PC-9 (cell line): ENCODE data around the gene MGAT5. TPM values are rescaled to one million over a fixed set of nuclear protein-coding genes. Genes with fewer than 3 reads are reported as not detected.

Source experiments
- BruUV-seq: library from RNA; stranded (reverse); fragments of 400-500 nt; replicated peaks from 2 replicates; lab custom pipeline; 2021; lab: Mats Ljungman, UMichigan
- CTCF ChIA-PET: fragments of 300-600 bp; sonication (Branson Sonifier 250); formaldehyde crosslinking; loops from one replicate; lab custom pipeline; 2022; ENCODE audit warnings: antibody characterized with exemption; lab: Charles Lee
- POLR2A ChIA-PET: fragments of 300-600 bp; sonication (Branson Sonifier 250); formaldehyde crosslinking; loops from one replicate; lab custom pipeline; 2022; ENCODE audit warnings: antibody characterized with exemption; ENCODE audit not compliant: unreplicated experiment; lab: Charles Lee
- DNase-seq, 2 experiments: peaks; one replicate each; pipeline versions ENCODE4 v3.0.0 to v3.0.0-alpha.2; 2015 to 2022; ENCODE audit warnings: mixed read lengths in 1 of 2
- H2AFZ ChIP-seq: fragments of 200-600 bp; sonication (generic); 2 replicates; pipeline ENCODE4 v1.8.1; 2017; ENCODE audit warnings: antibody characterized with exemption
- H3F3A ChIP-seq: fragments of 200-600 bp; sonication (generic); 2 replicates; pipeline ENCODE4 v1.8.1; 2017; ENCODE audit warnings: antibody characterized with exemption, mild to moderate bottlenecking, low read depth; ENCODE audit not compliant: insufficient read depth
- H3K27ac ChIP-seq: fragments of 200-600 bp; sonication (generic); 2 replicates; pipeline ENCODE4 v1.6.1; 2016; ENCODE audit warnings: mixed run types
- H3K27me3 ChIP-seq: fragments of 200-600 bp; sonication (generic); 2 replicates; pipeline ENCODE4 v1.6.1; 2016; ENCODE audit warnings: low read depth, mixed run types; ENCODE audit not compliant: insufficient read depth
- H3K36me3 ChIP-seq: fragments of 200-600 bp; sonication (generic); 2 replicates; pipeline ENCODE4 v1.6.1; 2016; ENCODE audit warnings: low read depth, mixed run types
- H3K4me1 ChIP-seq: fragments of 200-600 bp; sonication (generic); replicated peaks from 2 replicates; pipeline ENCODE4 v1.6.1; 2016; ENCODE audit warnings: mixed run types; ENCODE audit not compliant: insufficient read depth
- H3K4me2 ChIP-seq: fragments of 200-600 bp; sonication (generic); 2 replicates; pipeline ENCODE4 v1.6.1; 2017; ENCODE audit warnings: mixed run types
- H3K4me3 ChIP-seq: fragments of 200-600 bp; sonication (generic); 2 replicates; pipeline ENCODE4 v1.6.1; 2016; ENCODE audit warnings: mixed run types
- H3K79me2 ChIP-seq: fragments of 200-600 bp; sonication (generic); 2 replicates; pipeline ENCODE4 v1.6.1; 2017; ENCODE audit warnings: low read depth, mixed run types
- H3K9me2 ChIP-seq: fragments of 200-600 bp; sonication (generic); 2 replicates; pipeline ENCODE4 v1.8.1; 2017; ENCODE audit warnings: mild to moderate bottlenecking; ENCODE audit not compliant: insufficient read depth
- H3K9me3 ChIP-seq: fragments of 200-600 bp; sonication (generic); 2 replicates; pipeline ENCODE4 v1.8.1; 2016; ENCODE audit warnings: low read depth; ENCODE audit not compliant: insufficient read depth
- H4K20me1 ChIP-seq: fragments of 200-600 bp; sonication (generic); 2 replicates; pipeline ENCODE4 v1.8.1; 2017; ENCODE audit not compliant: insufficient read depth
- CTCF ChIP-seq: fragments of 200-600 bp; sonication (generic); conservative IDR thresholded peaks from 2 replicates; pipeline ENCODE4 v1.6.1; 2017; ENCODE audit warnings: mixed run types, antibody characterized with exemption, mild to moderate bottlenecking, moderate library complexity
- EZH2 ChIP-seq: fragments of 200-600 bp; sonication (generic); IDR thresholded peaks from 2 replicates; pipeline ENCODE4 v1.8.0; 2017; ENCODE audit warnings: antibody characterized with exemption, low read depth
- intact Hi-C: fragments of 100-400 bp; cut with micrococcal nuclease; formaldehyde crosslinking; loops from one replicate; pipeline ENCODE4 v1.10.0; 2022; ENCODE audit not compliant: unreplicated experiment
- total RNA-seq: library from RNA; stranded (reverse); gene quantifications from 2 replicates; pipeline ENCODE4 v1.2.3, GENCODE V29; 2021

MGAT5 gene
- total RNA-seq, 1 experiment from 2014 or later: 33.5 TPM

GRCh38 chr2:134235510-134236144, 18.2 kb upstream of the MGAT5 start:
- Histone ChIP-seq H3K36me3 (no peaks in the 10 kb centered on the region), H3K4me2 (no peak overlapping the region), H3K27me3 (no peaks in the 10 kb centered on the region), H3K79me2 (no peaks in the 10 kb centered on the region), H3K9me2 (no peaks in the 10 kb centered on the region), H3K4me3 (no peak overlapping the region), H3F3A (peaks cover 24% of the 10 kb centered on the region; the same call in 1 of the 2 replicates), H3K27ac (no peak overlapping the region), H3K4me1 (peaks cover 35% of the 10 kb centered on the region), H2AFZ (no peak overlapping the region), H3K9me3 (no peaks in the 10 kb centered on the region; the same call in 1 of the 2 replicates), H4K20me1 (no peaks in the 10 kb centered on the region)
- intact Hi-C loops: no loop called here
- BruUV-seq: no TSS peak
- TF ChIP-seq EZH2 (no peak), CTCF (no peak)
- ChIA-PET CTCF (no interaction called here), POLR2A (no interaction called here)
- DNase-seq: no peak

GRCh38 chr2:134238371-134238770, 15.5 kb upstream of the MGAT5 start:
- H4K20me1 ChIP-seq: no peaks in the 10 kb centered on the region
- peaks cover 14% of the 10 kb centered on the region for H3K4me1 ChIP-seq
- ChIA-PET POLR2A (no interaction called here), CTCF (no interaction called here)
- H3K36me3 ChIP-seq: no peaks in the 10 kb centered on the region
- H3K4me2 ChIP-seq: no peak overlapping the region
- H3K9me2 ChIP-seq: no peaks in the 10 kb centered on the region
- H3K27me3 ChIP-seq: no peaks in the 10 kb centered on the region
- H3K79me2 ChIP-seq: no peaks in the 10 kb centered on the region
- H3K9me3 ChIP-seq: no peaks in the 10 kb centered on the region; the same call in 1 of the 2 replicates
- TF ChIP-seq CTCF (no peak), EZH2 (no peak)
- no TSS peak for BruUV-seq
- DNase-seq: no peak
- intact Hi-C loops: no loop called here
- no peak overlapping the region for H3K4me3 ChIP-seq
- no peak overlapping the region for H3K27ac ChIP-seq
- peaks cover 5% of the 10 kb centered on the region; the same call in 1 of the 2 replicates for H3F3A ChIP-seq
- H2AFZ ChIP-seq: no peak overlapping the region

GRCh38 chr2:134240061-134240460, 13.8 kb upstream of the MGAT5 start:
- Histone ChIP-seq H3K4me3 (no peak overlapping the region), H3F3A (no peaks in the 10 kb centered on the region), H3K4me1 (no peaks in the 10 kb centered on the region), H3K79me2 (no peaks in the 10 kb centered on the region), H3K27ac (no peak overlapping the region), H4K20me1 (no peaks in the 10 kb centered on the region), H3K27me3 (no peaks in the 10 kb centered on the region), H3K9me3 (no peaks in the 10 kb centered on the region; the same call in 1 of the 2 replicates), H3K36me3 (no peaks in the 10 kb centered on the region), H3K4me2 (no peak overlapping the region), H2AFZ (no peak overlapping the region), H3K9me2 (no peaks in the 10 kb centered on the region)
- intact Hi-C loops: no loop called here
- TF ChIP-seq EZH2 (no peak), CTCF (no peak)
- POLR2A ChIA-PET: interaction anchor here (0.6 kb wide), 1 partner anchor 121 kb away, joined by 3 read pairs; no protein-coding TSS in a partner anchor
- BruUV-seq: no TSS peak
- CTCF ChIA-PET: interaction anchor here (0.7 kb wide), 1 partner anchor 11 kb away, joined by 3 read pairs; no protein-coding TSS in a partner anchor
- no peak for DNase-seq
